PC-9 (cell line): ENCODE measurements around the gene TPK1.

Experiments used
- EZH2 ChIP-seq: fragments of 200-600 bp; sonication (generic); IDR thresholded peaks from 2 replicates; pipeline ENCODE4 v1.8.0; 2017; ENCODE audit warnings: antibody characterized with exemption, low read depth
- TF ChIP-seq, protein P1 (sequence below): fragments of 200-600 bp; sonication (generic); conservative IDR thresholded peaks from 2 replicates; pipeline ENCODE4 v1.6.1; 2017; ENCODE audit warnings: mixed run types, antibody characterized with exemption, mild to moderate bottlenecking, moderate library complexity

DNA sequence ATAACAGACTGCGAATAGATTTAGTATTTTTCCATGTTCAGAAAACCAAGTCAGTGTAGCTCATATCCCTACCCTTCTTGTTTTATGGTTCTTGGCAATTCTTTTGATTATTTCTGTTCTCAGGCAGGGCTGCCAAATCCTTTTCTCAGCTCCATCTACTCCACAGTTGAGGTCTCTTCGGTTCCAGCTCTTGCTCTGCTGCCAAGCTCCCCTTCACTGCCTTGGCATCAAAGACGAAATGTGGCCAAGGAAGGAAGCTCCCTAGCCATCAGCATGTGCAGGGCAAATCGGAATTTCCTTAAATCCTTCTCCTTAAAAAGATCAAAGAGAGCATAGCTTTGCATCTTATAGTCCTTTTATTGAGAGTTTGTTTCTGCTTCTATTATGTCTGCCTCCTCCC lies 315.9 kb downstream of the TPK1 start:
- TF ChIP-seq, protein P1, sequence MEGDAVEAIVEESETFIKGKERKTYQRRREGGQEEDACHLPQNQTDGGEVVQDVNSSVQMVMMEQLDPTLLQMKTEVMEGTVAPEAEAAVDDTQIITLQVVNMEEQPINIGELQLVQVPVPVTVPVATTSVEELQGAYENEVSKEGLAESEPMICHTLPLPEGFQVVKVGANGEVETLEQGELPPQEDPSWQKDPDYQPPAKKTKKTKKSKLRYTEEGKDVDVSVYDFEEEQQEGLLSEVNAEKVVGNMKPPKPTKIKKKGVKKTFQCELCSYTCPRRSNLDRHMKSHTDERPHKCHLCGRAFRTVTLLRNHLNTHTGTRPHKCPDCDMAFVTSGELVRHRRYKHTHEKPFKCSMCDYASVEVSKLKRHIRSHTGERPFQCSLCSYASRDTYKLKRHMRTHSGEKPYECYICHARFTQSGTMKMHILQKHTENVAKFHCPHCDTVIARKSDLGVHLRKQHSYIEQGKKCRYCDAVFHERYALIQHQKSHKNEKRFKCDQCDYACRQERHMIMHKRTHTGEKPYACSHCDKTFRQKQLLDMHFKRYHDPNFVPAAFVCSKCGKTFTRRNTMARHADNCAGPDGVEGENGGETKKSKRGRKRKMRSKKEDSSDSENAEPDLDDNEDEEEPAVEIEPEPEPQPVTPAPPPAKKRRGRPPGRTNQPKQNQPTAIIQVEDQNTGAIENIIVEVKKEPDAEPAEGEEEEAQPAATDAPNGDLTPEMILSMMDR, result no peak
- TF ChIP-seq EZH2, result no peak
